SK-N-SH treated with all-trans-retinoic acid at 6 μM for 48 hours (cell line): ENCODE measurements around the gene SCD5.

ENCODE experiments used
- ATAC-seq: fragments of 200-7000 bp; cut with Tn5 transposase; 3 replicates; pipeline ENCODE4 v1.9.1; 2020; ENCODE audit warnings: mild to moderate bottlenecking, moderate library complexity
- ARNTL ChIP-seq: fragments of 450-650 bp; formaldehyde crosslinking; IDR thresholded peaks from 2 replicates; pipeline ENCODE4 v1.5.0; 2020; ENCODE audit warnings: low read depth, mild to moderate bottlenecking, moderate library complexity, borderline replicate concordance
- CSDC2 ChIP-seq: fragments of 250-450 bp; sonication (Bioruptor Pico); IDR thresholded peaks from 2 replicates; pipeline ENCODE4 v1.5.0; 2020; ENCODE audit warnings: mild to moderate bottlenecking, moderate library complexity
- GLIS3 ChIP-seq: fragments of 250-450 bp; sonication (Bioruptor Pico); IDR thresholded peaks from 2 replicates; pipeline ENCODE4 v1.5.0; 2020; ENCODE audit warnings: mild to moderate bottlenecking, moderate library complexity
- ISL1 ChIP-seq: fragments of 250-450 bp; sonication (Bioruptor Pico); IDR thresholded peaks from 2 replicates; pipeline ENCODE4 v2.1.2; 2022; ENCODE audit warnings: mild to moderate bottlenecking, moderate library complexity
- OSR1 ChIP-seq: fragments of 250-450 bp; sonication (Bioruptor Pico); IDR thresholded peaks from 2 replicates; pipeline ENCODE4 v1.8.0; 2022; ENCODE audit warnings: moderate library complexity, mild to moderate bottlenecking, inconsistent platforms
- PPARA ChIP-seq: fragments of 250-450 bp; sonication (Bioruptor Pico); IDR thresholded peaks from 2 replicates; pipeline ENCODE4 v1.5.0; 2020; ENCODE audit warnings: mild to moderate bottlenecking, borderline replicate concordance
- RARB ChIP-seq: fragments of 250-450 bp; sonication (Bioruptor Pico); IDR thresholded peaks from 2 replicates; pipeline ENCODE4 v1.8.0; 2021; ENCODE audit warnings: mild to moderate bottlenecking, moderate library complexity
- TOX ChIP-seq: fragments of 250-450 bp; sonication (Bioruptor Pico); IDR thresholded peaks from 2 replicates; pipeline ENCODE4 v1.8.0; 2021; ENCODE audit warnings: mild to moderate bottlenecking, moderate library complexity, borderline replicate concordance
- ZFP3 ChIP-seq: fragments of 250-450 bp; sonication (Bioruptor Pico); IDR thresholded peaks from 2 replicates; pipeline ENCODE4 v1.5.0; 2020; ENCODE audit warnings: mild to moderate bottlenecking, moderate library complexity
- ZFP30 ChIP-seq: fragments of 450-650 bp; formaldehyde crosslinking; IDR thresholded peaks from 2 replicates; pipeline ENCODE4 v1.5.0; 2022; ENCODE audit warnings: mild to moderate bottlenecking, moderate library complexity
- ZNF8 ChIP-seq: fragments of 450-650 bp; formaldehyde crosslinking; IDR thresholded peaks from 2 replicates; pipeline ENCODE4 v1.5.0; 2020; ENCODE audit warnings: mild to moderate bottlenecking, moderate library complexity
- TF ChIP-seq, protein P1 (sequence below): fragments of 250-450 bp; sonication (Bioruptor Pico); IDR thresholded peaks from 2 replicates; pipeline ENCODE4 v1.5.0; 2020; ENCODE audit warnings: mild to moderate bottlenecking, moderate library complexity
- TF ChIP-seq, protein P2 (sequence below): fragments of 250-450 bp; sonication (Bioruptor Pico); IDR thresholded peaks from 2 replicates; pipeline ENCODE4 v1.5.1; 2020; ENCODE audit warnings: low read depth, mild to moderate bottlenecking, moderate library complexity
- TF ChIP-seq, protein P3 (sequence below): fragments of 250-450 bp; sonication (Bioruptor Pico); IDR thresholded peaks from 2 replicates; pipeline ENCODE4 v1.8.0; 2020; ENCODE audit warnings: mild to moderate bottlenecking, moderate library complexity, borderline replicate concordance
- TF ChIP-seq, protein P4 (sequence below): fragments of 250-450 bp; sonication (Bioruptor Pico); IDR thresholded peaks from 2 replicates; pipeline ENCODE4 v1.5.1; 2021; ENCODE audit warnings: mild to moderate bottlenecking, moderate library complexity

SCD5 gene

DNA sequence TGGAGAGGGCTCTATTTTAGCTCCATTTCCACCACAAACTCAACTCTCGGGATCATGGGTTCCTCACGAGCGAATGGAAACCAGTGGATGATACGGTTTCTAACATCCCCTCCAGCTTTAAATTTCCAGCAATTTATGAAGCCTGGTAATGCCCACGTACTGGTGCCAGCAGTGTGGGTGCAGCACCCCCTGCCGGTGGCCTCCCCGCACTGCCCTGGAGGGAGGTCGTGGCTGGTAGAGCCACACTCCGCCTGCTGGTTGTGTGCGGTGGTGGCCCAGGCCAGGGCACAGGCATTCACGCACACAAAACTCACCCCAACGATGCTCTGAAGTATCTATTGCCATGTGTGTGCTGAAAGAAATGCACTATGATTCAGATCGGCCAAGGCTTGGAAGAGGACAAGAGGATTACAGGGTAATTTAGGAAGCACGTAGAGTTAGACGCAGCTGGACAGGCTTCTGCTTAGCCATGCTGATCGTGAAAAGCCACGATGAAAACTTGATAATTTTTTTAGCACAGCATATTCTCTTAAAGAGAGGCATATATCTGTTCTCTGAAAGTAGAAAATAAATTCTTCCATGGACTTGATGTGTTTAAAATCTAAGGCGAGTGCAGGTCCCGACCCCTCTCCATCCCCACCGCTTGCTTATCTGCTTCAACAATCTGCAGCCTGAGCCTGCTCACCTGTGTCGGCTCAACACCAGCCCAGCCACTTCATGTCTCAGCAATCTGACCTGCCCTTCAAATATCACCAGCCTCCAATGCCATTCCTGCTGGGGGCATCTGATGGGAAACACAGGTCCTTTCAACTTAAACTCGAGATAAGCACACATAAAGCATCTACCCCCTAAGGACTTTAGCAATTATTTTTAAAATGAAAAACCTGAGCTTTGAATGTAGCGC is 59.1 kb downstream of the SCD5 start:
- TF ChIP-seq TOX (CRISPR knock-in tag) (no peak), ZFP3 (CRISPR knock-in tag) (no peak), ZNF8 (CRISPR knock-in tag) (no peak), ZFP30 (CRISPR knock-in tag) (no peak), CSDC2 (no peak), ISL1 (CRISPR knock-in tag) (no peak), PPARA (CRISPR knock-in tag) (no peak), RARB (CRISPR knock-in tag) (no peak), GLIS3 (CRISPR knock-in tag) (no peak)
- TF ChIP-seq, protein P1, sequence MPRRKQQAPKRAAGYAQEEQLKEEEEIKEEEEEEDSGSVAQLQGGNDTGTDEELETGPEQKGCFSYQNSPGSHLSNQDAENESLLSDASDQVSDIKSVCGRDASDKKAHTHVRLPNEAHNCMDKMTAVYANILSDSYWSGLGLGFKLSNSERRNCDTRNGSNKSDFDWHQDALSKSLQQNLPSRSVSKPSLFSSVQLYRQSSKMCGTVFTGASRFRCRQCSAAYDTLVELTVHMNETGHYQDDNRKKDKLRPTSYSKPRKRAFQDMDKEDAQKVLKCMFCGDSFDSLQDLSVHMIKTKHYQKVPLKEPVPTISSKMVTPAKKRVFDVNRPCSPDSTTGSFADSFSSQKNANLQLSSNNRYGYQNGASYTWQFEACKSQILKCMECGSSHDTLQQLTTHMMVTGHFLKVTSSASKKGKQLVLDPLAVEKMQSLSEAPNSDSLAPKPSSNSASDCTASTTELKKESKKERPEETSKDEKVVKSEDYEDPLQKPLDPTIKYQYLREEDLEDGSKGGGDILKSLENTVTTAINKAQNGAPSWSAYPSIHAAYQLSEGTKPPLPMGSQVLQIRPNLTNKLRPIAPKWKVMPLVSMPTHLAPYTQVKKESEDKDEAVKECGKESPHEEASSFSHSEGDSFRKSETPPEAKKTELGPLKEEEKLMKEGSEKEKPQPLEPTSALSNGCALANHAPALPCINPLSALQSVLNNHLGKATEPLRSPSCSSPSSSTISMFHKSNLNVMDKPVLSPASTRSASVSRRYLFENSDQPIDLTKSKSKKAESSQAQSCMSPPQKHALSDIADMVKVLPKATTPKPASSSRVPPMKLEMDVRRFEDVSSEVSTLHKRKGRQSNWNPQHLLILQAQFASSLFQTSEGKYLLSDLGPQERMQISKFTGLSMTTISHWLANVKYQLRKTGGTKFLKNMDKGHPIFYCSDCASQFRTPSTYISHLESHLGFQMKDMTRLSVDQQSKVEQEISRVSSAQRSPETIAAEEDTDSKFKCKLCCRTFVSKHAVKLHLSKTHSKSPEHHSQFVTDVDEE (CRISPR knock-in tag): no peak
- TF ChIP-seq, protein P2, sequence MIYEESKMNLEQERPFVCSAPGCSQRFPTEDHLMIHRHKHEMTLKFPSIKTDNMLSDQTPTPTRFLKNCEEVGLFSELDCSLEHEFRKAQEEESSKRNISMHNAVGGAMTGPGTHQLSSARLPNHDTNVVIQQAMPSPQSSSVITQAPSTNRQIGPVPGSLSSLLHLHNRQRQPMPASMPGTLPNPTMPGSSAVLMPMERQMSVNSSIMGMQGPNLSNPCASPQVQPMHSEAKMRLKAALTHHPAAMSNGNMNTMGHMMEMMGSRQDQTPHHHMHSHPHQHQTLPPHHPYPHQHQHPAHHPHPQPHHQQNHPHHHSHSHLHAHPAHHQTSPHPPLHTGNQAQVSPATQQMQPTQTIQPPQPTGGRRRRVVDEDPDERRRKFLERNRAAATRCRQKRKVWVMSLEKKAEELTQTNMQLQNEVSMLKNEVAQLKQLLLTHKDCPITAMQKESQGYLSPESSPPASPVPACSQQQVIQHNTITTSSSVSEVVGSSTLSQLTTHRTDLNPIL (CRISPR knock-in tag): no peak
- TF ChIP-seq, protein P3, sequence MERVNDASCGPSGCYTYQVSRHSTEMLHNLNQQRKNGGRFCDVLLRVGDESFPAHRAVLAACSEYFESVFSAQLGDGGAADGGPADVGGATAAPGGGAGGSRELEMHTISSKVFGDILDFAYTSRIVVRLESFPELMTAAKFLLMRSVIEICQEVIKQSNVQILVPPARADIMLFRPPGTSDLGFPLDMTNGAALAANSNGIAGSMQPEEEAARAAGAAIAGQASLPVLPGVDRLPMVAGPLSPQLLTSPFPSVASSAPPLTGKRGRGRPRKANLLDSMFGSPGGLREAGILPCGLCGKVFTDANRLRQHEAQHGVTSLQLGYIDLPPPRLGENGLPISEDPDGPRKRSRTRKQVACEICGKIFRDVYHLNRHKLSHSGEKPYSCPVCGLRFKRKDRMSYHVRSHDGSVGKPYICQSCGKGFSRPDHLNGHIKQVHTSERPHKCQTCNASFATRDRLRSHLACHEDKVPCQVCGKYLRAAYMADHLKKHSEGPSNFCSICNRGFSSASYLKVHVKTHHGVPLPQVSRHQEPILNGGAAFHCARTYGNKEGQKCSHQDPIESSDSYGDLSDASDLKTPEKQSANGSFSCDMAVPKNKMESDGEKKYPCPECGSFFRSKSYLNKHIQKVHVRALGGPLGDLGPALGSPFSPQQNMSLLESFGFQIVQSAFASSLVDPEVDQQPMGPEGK (CRISPR knock-in tag): no peak
- TF ChIP-seq, protein P4, sequence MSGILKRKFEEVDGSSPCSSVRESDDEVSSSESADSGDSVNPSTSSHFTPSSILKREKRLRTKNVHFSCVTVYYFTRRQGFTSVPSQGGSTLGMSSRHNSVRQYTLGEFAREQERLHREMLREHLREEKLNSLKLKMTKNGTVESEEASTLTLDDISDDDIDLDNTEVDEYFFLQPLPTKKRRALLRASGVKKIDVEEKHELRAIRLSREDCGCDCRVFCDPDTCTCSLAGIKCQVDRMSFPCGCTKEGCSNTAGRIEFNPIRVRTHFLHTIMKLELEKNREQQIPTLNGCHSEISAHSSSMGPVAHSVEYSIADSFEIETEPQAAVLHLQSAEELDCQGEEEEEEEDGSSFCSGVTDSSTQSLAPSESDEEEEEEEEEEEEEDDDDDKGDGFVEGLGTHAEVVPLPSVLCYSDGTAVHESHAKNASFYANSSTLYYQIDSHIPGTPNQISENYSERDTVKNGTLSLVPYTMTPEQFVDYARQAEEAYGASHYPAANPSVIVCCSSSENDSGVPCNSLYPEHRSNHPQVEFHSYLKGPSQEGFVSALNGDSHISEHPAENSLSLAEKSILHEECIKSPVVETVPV (CRISPR knock-in tag): no peak
- peak; percentile 96 for ATAC-seq

DNA sequence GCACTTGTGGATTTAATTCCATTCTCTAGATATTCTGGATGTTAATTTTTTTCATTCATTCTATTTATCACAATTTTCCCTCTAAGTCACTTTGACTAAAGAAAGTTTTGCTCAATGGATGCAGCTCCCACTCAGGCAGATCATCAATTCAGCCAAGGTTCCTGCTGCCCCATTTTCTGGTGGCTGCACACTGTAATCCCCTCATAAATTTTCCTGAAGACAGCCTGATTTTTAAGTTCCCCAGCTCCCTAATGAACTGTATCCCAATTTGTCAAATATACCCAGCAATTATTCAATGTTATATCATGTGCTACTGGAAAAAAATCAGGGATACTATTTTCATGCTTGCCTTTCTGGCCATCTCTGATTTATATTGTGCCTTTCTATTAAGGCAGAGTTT is 61.2 kb downstream of the SCD5 start:
- no peak for ATAC-seq

More for the DNA sequence above, 61.2 kb downstream of the SCD5 start:
- TF ChIP-seq TOX (CRISPR knock-in tag) (no peak), ISL1 (CRISPR knock-in tag) (no peak), OSR1 (CRISPR knock-in tag) (no peak), ARNTL (CRISPR knock-in tag) (no peak), ZFP30 (CRISPR knock-in tag) (no peak)
- TF ChIP-seq, protein P2 (CRISPR knock-in tag): no peak
- TF ChIP-seq, protein P1 (CRISPR knock-in tag): no peak
- TF ChIP-seq, all 23 proteins: peak for 0
